ENCODE results near the gene TNFRSF8. TPM values are rescaled to one million over a fixed set of nuclear protein-coding genes. Genes with fewer than 3 reads are reported as not detected.
"Not testable (repeated sequence)": the region's sequence is repeated elsewhere in the genome, so short reads cannot be mapped to it uniquely, and the experiment has no call there.

TNFRSF8 gene
- total and polyA plus RNA-seq, 8 donors, result 0.11 to 2.8 (median 0.21) TPM

- no peak overlapping the region for H3K27ac ChIP-seq
- H3K36me3 ChIP-seq, result no peaks in the 10 kb centered on the region
- DNase-seq (peak in 1 of 4 donors; percentile 39), ATAC-seq (no peak)
- H3K27me3 ChIP-seq, result no peaks in the 10 kb centered on the region
- no peak for TF ChIP-seq CTCF (IDR thresholded peaks at IDR 0.05)
- intact Hi-C loops (cut with DNase I), result no loop called here
- no peaks in the 10 kb centered on the region for H3K9me3 ChIP-seq
- H3K4me1 ChIP-seq, result peaks cover 0 to 11% of the 10 kb centered on the region in 2 donors
- no peak overlapping the region for H3K4me3 ChIP-seq
These were observed 24.5 kb upstream of the TNFRSF8 start for GRCh38 chr1:12038356-12039163.

GRCh38 chr1:12039164-12039525 lies 24.0 kb upstream of the TNFRSF8 start:
- H3K4me3 ChIP-seq, result no peak overlapping the region
- H3K4me1 ChIP-seq, result peaks cover 0 to 9% of the 10 kb centered on the region in 2 donors
- H3K36me3 ChIP-seq, result no peaks in the 10 kb centered on the region
- no peaks in the 10 kb centered on the region for H3K9me3 ChIP-seq
- no peak overlapping the region for H3K27ac ChIP-seq
- intact Hi-C loops (cut with DNase I), result no loop called here
- DNase-seq (peak in 1 of 4 donors; percentile 8), ATAC-seq (no peak)
- no peak for TF ChIP-seq CTCF (IDR thresholded peaks at IDR 0.05)
- H3K27me3 ChIP-seq, result no peaks in the 10 kb centered on the region

GRCh38 chr1:12039824-12040456 lies 23.2 kb upstream of the TNFRSF8 start:
- H3K4me1 ChIP-seq; H3K9me3 ChIP-seq; H3K27me3 ChIP-seq; intact Hi-C loops (cut with DNase I); H3K27ac ChIP-seq; H3K4me3 ChIP-seq; ATAC-seq; H3K36me3 ChIP-seq: not testable (repeated sequence)
- DNase-seq, result peak in 1 of 4 donors; percentile 1

GRCh38 chr1:12040457-12041051 lies 22.5 kb upstream of the TNFRSF8 start:
- H3K4me1 ChIP-seq, result no peaks in the 10 kb centered on the region
- no peaks in the 10 kb centered on the region for H3K9me3 ChIP-seq
- H3K4me3 ChIP-seq, result no peak overlapping the region
- no peaks in the 10 kb centered on the region for H3K27me3 ChIP-seq
- H3K36me3 ChIP-seq, result no peaks in the 10 kb centered on the region
- no peak for TF ChIP-seq CTCF (IDR thresholded peaks at IDR 0.05)
- ATAC-seq (peak; percentile 81), DNase-seq (peak in 2 of 4 donors; percentile 42 to 57)
- H3K27ac ChIP-seq, result no peak overlapping the region
- intact Hi-C loops (cut with DNase I), result no loop called here

GRCh38 chr1:12044187-12044877 lies 18.8 kb upstream of the TNFRSF8 start:
- H3K4me3 ChIP-seq; H3K27ac ChIP-seq; ATAC-seq; H3K4me1 ChIP-seq; intact Hi-C loops (cut with DNase I); H3K27me3 ChIP-seq; H3K36me3 ChIP-seq; H3K9me3 ChIP-seq: not testable (repeated sequence)
- peak in 1 of 4 donors; percentile 10 for DNase-seq

GRCh38 chr1:12046749-12047119 lies 16.4 kb upstream of the TNFRSF8 start:
- no peak for ATAC-seq
- Histone ChIP-seq H3K9me3 (no peaks in the 10 kb centered on the region), H3K4me3 (no peak overlapping the region), H3K36me3 (no peaks in the 10 kb centered on the region), H3K27ac (no peak overlapping the region), H3K27me3 (peaks cover 0 to 7% of the 10 kb centered on the region in 2 donors), H3K4me1 (no peaks in the 10 kb centered on the region)
- TF ChIP-seq CTCF (IDR thresholded peaks at IDR 0.05), result no peak
- no peak for DNase-seq
- intact Hi-C loops (cut with DNase I), result no loop called here
